Keratinocyte (primary cell): Measurements from ENCODE around the gene MYO1E. TPM values are rescaled to one million over a fixed set of nuclear protein-coding genes. Genes with fewer than 3 reads are reported as not detected.

Experiments used
- DNase-seq: peaks from one replicate; pipeline ENCODE4 v3.0.0-alpha.2; 2011; ENCODE audit warnings: low read depth, missing footprints, low spot score
- FAIRE-seq: peaks from 2 replicates; lab custom pipeline; 2011; peaks lifted over from hg19 to GRCh38; lab: Jason Lieb, UNC
- H2AFZ ChIP-seq: 2 replicates; pipeline ENCODE4 v1.6.0; 2012; ENCODE audit warnings: low read length, control low read depth, inconsistent platforms; ENCODE audit not compliant: control insufficient read depth
- H3K27ac ChIP-seq: 2 replicates; pipeline ENCODE4 v1.5.1; 2011; ENCODE audit warnings: low read length; ENCODE audit not compliant: control insufficient read depth, insufficient read depth
- H3K27me3 ChIP-seq: 3 replicates; pipeline ENCODE4 v1.6.0; 2011; ENCODE audit warnings: low read length; ENCODE audit not compliant: control insufficient read depth, insufficient read depth; ENCODE audit errors: extremely low read depth
- H3K36me3 ChIP-seq, 2 experiments: 2 replicates in 1 of 2; 3 replicates in 1 of 2; pipeline ENCODE4 v1.5.1; 2011; ENCODE audit warnings: low read length in 2 of 2, mild to moderate bottlenecking in 1 of 2; ENCODE audit not compliant: control insufficient read depth in 2 of 2, insufficient read depth in 2 of 2; ENCODE audit errors: extremely low read depth in 1 of 2
- H3K4me1 ChIP-seq: 3 replicates; pipeline ENCODE4 v1.5.1; 2011; ENCODE audit warnings: low read length; ENCODE audit not compliant: control insufficient read depth, insufficient read depth; ENCODE audit errors: extremely low read depth
- H3K4me2 ChIP-seq: 3 replicates; pipeline ENCODE4 v1.6.0; 2011; ENCODE audit warnings: low read depth, low read length; ENCODE audit not compliant: control insufficient read depth, insufficient read depth; ENCODE audit errors: extremely low read depth
- H3K4me3 ChIP-seq, 3 experiments: fragments of 200-600 bp in 1 of 3; sonication (generic) in 1 of 3; 2 replicates in 2 of 3; 3 replicates in 1 of 3; pipeline ENCODE4 v1.5.1; 2011 to 2016; ENCODE audit warnings: low read length in 3 of 3, mild to moderate bottlenecking in 3 of 3, control low read depth in 2 of 3, inconsistent platforms in 1 of 3, low read depth in 1 of 3, mixed read lengths in 1 of 3, mixed run types in 1 of 3, moderate library complexity in 1 of 3; ENCODE audit not compliant: control insufficient read depth in 2 of 3, insufficient read depth in 2 of 3; ENCODE audit errors: extremely low read depth in 1 of 3
- H3K79me2 ChIP-seq: 2 replicates; pipeline ENCODE4 v1.6.0; 2012; ENCODE audit warnings: low read length; ENCODE audit not compliant: control insufficient read depth, insufficient read depth
- H3K9ac ChIP-seq: 3 replicates; pipeline ENCODE4 v1.6.0; 2011; ENCODE audit warnings: low read length; ENCODE audit not compliant: control insufficient read depth, insufficient read depth; ENCODE audit errors: extremely low read depth
- H3K9me1 ChIP-seq: 3 replicates; pipeline ENCODE4 v1.6.0; 2011; ENCODE audit warnings: low read length; ENCODE audit not compliant: control insufficient read depth, insufficient read depth; ENCODE audit errors: extremely low read depth
- H3K9me3 ChIP-seq: 2 replicates; pipeline ENCODE4 v1.5.1; 2012; ENCODE audit warnings: low read depth, low read length; ENCODE audit not compliant: control insufficient read depth
- H4K20me1 ChIP-seq: 3 replicates; pipeline ENCODE4 v1.6.0; 2011; ENCODE audit warnings: low read length; ENCODE audit not compliant: control insufficient read depth, insufficient read depth; ENCODE audit errors: extremely low read depth
- CTCF ChIP-seq, 3 experiments: IDR thresholded peaks in 1 of 3; conservative IDR thresholded peaks in 1 of 3; optimal IDR thresholded peaks in 1 of 3; 2 replicates in 2 of 3; 3 replicates in 1 of 3; pipeline versions ENCODE3 to v1.5.1; 2011; ENCODE audit warnings: low read length in 3 of 3, mild to moderate bottlenecking in 3 of 3, moderate library complexity in 2 of 3, control low read depth in 1 of 3, inconsistent platforms in 1 of 3; ENCODE audit not compliant: insufficient read depth in 2 of 3; ENCODE audit errors: extremely low read depth in 1 of 3
- EZH2 ChIP-seq: IDR thresholded peaks from one replicate; pipeline ENCODE4 v1.6.1; 2012; ENCODE audit warnings: inconsistent platforms, mild to moderate bottlenecking, low read length, moderate library complexity
- dilution Hi-C: fragments of 300-500 bp; cut with MboI; formaldehyde crosslinking; loops from one replicate; pipeline ENCODE4 v1.7.0; 2020; ENCODE audit warnings: low sequenced_read_pairs; ENCODE audit not compliant: extremely low pct_ligation_motif_present
- polyA plus RNA-seq, 5 experiments: library from polyadenylated mRNA; depleted of rRNA in 3 of 5; stranded (reverse) in 3 of 5; stranded (forward) in 1 of 5; unstranded in 1 of 5; fragments of >200 nt; gene quantifications; 1 replicate in 1 of 5; 2 replicates in 3 of 5; 3 replicates in 1 of 5; pipeline versions ENCODE4 v1.2.1 to v1.2.3, GENCODE V29; 2011 to 2012; ENCODE audit warnings: missing spikeins in 2 of 5, low read depth in 1 of 5, low replicate concordance in 1 of 5

The MYO1E gene
- polyA plus RNA-seq, 1 donor (not counting 4 experiments of a cell fraction or from before 2014, with no cell fraction given): 213 TPM

GRCh38 chr15:59160880-59161593 is 211.6 kb downstream of the MYO1E start:
- FAIRE-seq: no peak
- H3K9ac ChIP-seq: no peak overlapping the region
- H3K36me3 ChIP-seq: peaks cover 42 to 48% of the 10 kb centered on the region in 2 experiments
- H3K9me1 ChIP-seq: no peaks in the 10 kb centered on the region
- no peaks in the 10 kb centered on the region for H3K79me2 ChIP-seq
- no peaks in the 10 kb centered on the region for H3K27me3 ChIP-seq
- H3K27ac ChIP-seq: no peak overlapping the region
- H2AFZ ChIP-seq: no peak overlapping the region
- no peak for DNase-seq
- TF ChIP-seq CTCF (optimal IDR thresholded peaks at IDR 0.05 in 1 of 3, IDR thresholded peaks at IDR 0.05 in 1 of 3, conservative IDR thresholded peaks at IDR 0.05 in 1 of 3; ENCODE audit: extremely low read depth in 1 of 3, insufficient read depth in 2 of 3, low read length in 3 of 3): peak; percentile 36 to 63 (median 41)
- no peak for TF ChIP-seq EZH2
- H3K4me2 ChIP-seq: no peak overlapping the region
- no peaks in the 10 kb centered on the region for H3K9me3 ChIP-seq
- H3K4me3 ChIP-seq: no peak overlapping the region
- peaks cover 21% of the 10 kb centered on the region for H3K4me1 ChIP-seq
- dilution Hi-C loops: no loop called here
- H4K20me1 ChIP-seq: no peaks in the 10 kb centered on the region

- H3K36me3 ChIP-seq: peaks cover 46 to 48% of the 10 kb centered on the region in 2 experiments
- dilution Hi-C loops: no loop called here
- H3K27me3 ChIP-seq: no peaks in the 10 kb centered on the region
Measured at GRCh38 chr15:59159210-59159609, 213.5 kb downstream of the MYO1E start.

More at GRCh38 chr15:59159210-59159609, 213.5 kb downstream of the MYO1E start:
- Histone ChIP-seq H3K4me3 (no peak overlapping the region), H3K9me1 (no peaks in the 10 kb centered on the region), H3K4me1 (peaks cover 3% of the 10 kb centered on the region), H3K9me3 (no peaks in the 10 kb centered on the region), H3K27ac (no peak overlapping the region), H3K4me2 (no peak overlapping the region), H3K9ac (no peak overlapping the region), H4K20me1 (no peaks in the 10 kb centered on the region), H2AFZ (no peak overlapping the region), H3K79me2 (no peaks in the 10 kb centered on the region)
- DNase-seq (no peak), FAIRE-seq (no peak)
- no peak for TF ChIP-seq CTCF (optimal IDR thresholded peaks at IDR 0.05 in 1 of 3, IDR thresholded peaks at IDR 0.05 in 1 of 3, conservative IDR thresholded peaks at IDR 0.05 in 1 of 3; ENCODE audit: extremely low read depth in 1 of 3, insufficient read depth in 2 of 3, low read length in 3 of 3)
- TF ChIP-seq EZH2: no peak
